Vagina (tissue), 2 donors: ENCODE data around the gene CDON. TPM values are rescaled to one million over a fixed set of nuclear protein-coding genes. Genes with fewer than 3 reads are reported as not detected.

Experiments used
- DNase-seq, 2 donors: peaks; one replicate each; pipeline ENCODE4 v3.0.0-alpha.2; 2017; ENCODE audit errors: extremely low spot score in 2 of 2
- H3K27ac ChIP-seq: fragments of 200-600 bp; sonication (generic); one replicate; pipeline ENCODE4 v1.5.1; 2019
- H3K27me3 ChIP-seq: fragments of 200-600 bp; sonication (generic); one replicate; pipeline ENCODE4 v1.5.1; 2019
- H3K36me3 ChIP-seq, 2 donors: fragments of 200-600 bp; sonication (generic); one replicate each; pipeline ENCODE4 v1.5.1; 2017 to 2019
- H3K4me1 ChIP-seq: fragments of 200-600 bp; sonication (generic); one replicate; pipeline ENCODE4 v1.5.1; 2019
- H3K4me3 ChIP-seq, 2 donors: fragments of 200-600 bp; sonication (generic); 1 replicate in 1 of 2; 2 replicates in 1 of 2; pipeline ENCODE4 v1.5.1; 2016 to 2019
- H3K9me3 ChIP-seq: fragments of 200-600 bp; sonication (generic); one replicate; pipeline ENCODE4 v1.5.1; 2019
- CTCF ChIP-seq, 3 experiments: fragments of 450-650 bp in 2 of 3; fragments of 200-600 bp in 1 of 3; sonication (generic) in 1 of 3; IDR thresholded peaks; one replicate each; pipeline ENCODE4 v1.5.1; 2017 to 2019; ENCODE audit warnings: antibody characterized with exemption in 3 of 3, mild to moderate bottlenecking in 2 of 3, moderate library complexity in 2 of 3
- POLR2A ChIP-seq, 2 donors: fragments of 450-650 bp; IDR thresholded peaks; one replicate each; pipeline ENCODE4 v1.6.1; 2017; ENCODE audit warnings: antibody characterized with exemption in 2 of 2, mild to moderate bottlenecking in 2 of 2, moderate library complexity in 2 of 2
- POLR2AphosphoS5 ChIP-seq, 2 donors: sonication (generic); formaldehyde crosslinking; IDR thresholded peaks; one replicate each; pipeline ENCODE4 v1.9.0; 2017; ENCODE audit warnings: antibody characterized with exemption in 2 of 2, mild to moderate bottlenecking in 2 of 2, low read depth in 1 of 2; ENCODE audit not compliant: insufficient read depth in 1 of 2
- intact Hi-C: fragments of 100-400 bp; cut with DNase I; formaldehyde crosslinking; loops from one replicate; pipeline ENCODE4 v1.15.1; 2023
- total RNA-seq: library from RNA; depleted of rRNA; stranded (reverse); fragments of >200 nt; gene quantifications from one replicate; pipeline ENCODE4 v1.2.3, GENCODE V29; 2016

Gene CDON
- total RNA-seq, 1 donor from 2014 or later: 9.8 TPM

- TF ChIP-seq POLR2A (IDR thresholded peaks at IDR 0.05) (no peak), CTCF (IDR thresholded peaks at IDR 0.05) (no peak), POLR2AphosphoS5 (IDR thresholded peaks at IDR 0.05; ENCODE audit: insufficient read depth in 1 of 2, low read depth in 1 of 2) (no peak)
Observed at GRCh38 chr11:125974284-125974683, 88.4 kb downstream of the CDON start.

DNA sequence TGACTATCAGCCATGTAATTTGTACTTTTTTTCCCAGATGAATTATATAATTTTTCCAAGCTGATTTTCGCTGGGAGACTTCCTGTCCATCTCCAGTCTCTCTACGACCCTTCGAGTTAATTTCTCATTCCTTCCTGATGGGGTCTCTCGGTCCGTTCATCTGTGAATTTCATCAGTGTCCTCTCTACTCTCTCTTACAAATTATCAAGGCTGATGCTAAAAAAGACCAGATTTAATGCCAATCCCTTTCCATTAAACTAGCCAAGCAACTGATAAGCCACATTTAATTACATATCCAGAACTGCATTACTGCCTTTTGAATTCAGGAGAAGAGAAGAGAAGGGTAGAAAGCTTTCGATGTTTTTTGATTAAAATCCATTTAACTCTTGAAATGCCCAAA is 91.0 kb downstream of the CDON start:
- Histone ChIP-seq H3K27ac (no peak overlapping the region), H3K9me3 (no peaks in the 10 kb centered on the region), H3K27me3 (no peaks in the 10 kb centered on the region), H3K4me3 (no peak overlapping the region), H3K4me1 (no peaks in the 10 kb centered on the region), H3K36me3 (no peaks in the 10 kb centered on the region)
- DNase-seq: no peak
- no peak for TF ChIP-seq POLR2AphosphoS5 (IDR thresholded peaks at IDR 0.05; ENCODE audit: insufficient read depth in 1 of 2, low read depth in 1 of 2)
- TF ChIP-seq POLR2A (IDR thresholded peaks at IDR 0.05): no peak
- no peak for TF ChIP-seq CTCF (IDR thresholded peaks at IDR 0.05)
- intact Hi-C loops: no loop called here

More at GRCh38 chr11:125974284-125974683, 88.4 kb downstream of the CDON start:
- no peak overlapping the region for H3K27ac ChIP-seq
- DNase-seq: no peak
- H3K36me3 ChIP-seq: no peaks in the 10 kb centered on the region
- no peaks in the 10 kb centered on the region for H3K9me3 ChIP-seq
- intact Hi-C loops: no loop called here
- H3K4me3 ChIP-seq: no peak overlapping the region
- H3K27me3 ChIP-seq: no peaks in the 10 kb centered on the region
- H3K4me1 ChIP-seq: no peaks in the 10 kb centered on the region

- no peaks in the 10 kb centered on the region for H3K36me3 ChIP-seq
- intact Hi-C loops: no loop called here
Observed at GRCh38 chr11:125968354-125968753, 94.3 kb downstream of the CDON start.

GRCh38 chr11:125967515-125967914 is 95.2 kb downstream of the CDON start:
- Histone ChIP-seq H3K27me3 (no peaks in the 10 kb centered on the region), H3K4me1 (no peaks in the 10 kb centered on the region), H3K36me3 (no peaks in the 10 kb centered on the region), H3K27ac (no peak overlapping the region), H3K9me3 (no peaks in the 10 kb centered on the region), H3K4me3 (no peak overlapping the region)
- no peak for DNase-seq
- TF ChIP-seq POLR2A (IDR thresholded peaks at IDR 0.05): no peak
- TF ChIP-seq POLR2AphosphoS5 (IDR thresholded peaks at IDR 0.05; ENCODE audit: insufficient read depth in 1 of 2, low read depth in 1 of 2): no peak
- no peak for TF ChIP-seq CTCF (IDR thresholded peaks at IDR 0.05)
- intact Hi-C loops: no loop called here

More at GRCh38 chr11:125968354-125968753, 94.3 kb downstream of the CDON start:
- H3K27me3 ChIP-seq: no peaks in the 10 kb centered on the region
- DNase-seq: no peak
- no peaks in the 10 kb centered on the region for H3K4me1 ChIP-seq
- H3K4me3 ChIP-seq: no peak overlapping the region
- no peaks in the 10 kb centered on the region for H3K9me3 ChIP-seq
- TF ChIP-seq POLR2A (IDR thresholded peaks at IDR 0.05): no peak
- no peak for TF ChIP-seq POLR2AphosphoS5 (IDR thresholded peaks at IDR 0.05; ENCODE audit: insufficient read depth in 1 of 2, low read depth in 1 of 2)
- TF ChIP-seq CTCF (IDR thresholded peaks at IDR 0.05): no peak
- H3K27ac ChIP-seq: no peak overlapping the region

GRCh38 chr11:125960771-125961170 is 101.9 kb downstream of the CDON start:
- TF ChIP-seq CTCF (IDR thresholded peaks at IDR 0.05) (no peak), POLR2A (IDR thresholded peaks at IDR 0.05) (no peak), POLR2AphosphoS5 (IDR thresholded peaks at IDR 0.05; ENCODE audit: insufficient read depth in 1 of 2, low read depth in 1 of 2) (no peak)
- H3K9me3 ChIP-seq: no peaks in the 10 kb centered on the region
- H3K36me3 ChIP-seq: no peaks in the 10 kb centered on the region
- intact Hi-C loops: no loop called here
- H3K4me3 ChIP-seq: no peak overlapping the region
- H3K27me3 ChIP-seq: no peaks in the 10 kb centered on the region
- DNase-seq: peak in 1 of 2 donors; percentile 64
- no peak overlapping the region for H3K27ac ChIP-seq
- H3K4me1 ChIP-seq: peaks cover 17% of the 10 kb centered on the region
